Mucosa of rectum (tissue), 2 donors: Measurements from ENCODE around the gene MCUR1.

Experiments
- H3K27ac ChIP-seq, 2 donors: one replicate each; pipeline ENCODE4 v1.7.0; 2013; ENCODE audit warnings: inconsistent platforms in 2 of 2, low read depth in 2 of 2, low read length in 2 of 2
- H3K27me3 ChIP-seq, 2 donors: one replicate each; pipeline ENCODE4 v1.7.0; 2013; ENCODE audit warnings: low read length in 2 of 2; ENCODE audit not compliant: control insufficient read depth in 2 of 2, insufficient read depth in 2 of 2
- H3K36me3 ChIP-seq, 2 donors: one replicate each; pipeline ENCODE4 v1.7.0; 2013; ENCODE audit warnings: low read length in 2 of 2; ENCODE audit not compliant: control insufficient read depth in 2 of 2, insufficient read depth in 2 of 2
- H3K4me1 ChIP-seq, 2 donors: one replicate each; pipeline ENCODE4 v1.7.0; 2013; ENCODE audit warnings: low read length in 2 of 2, mild to moderate bottlenecking in 1 of 2; ENCODE audit not compliant: control insufficient read depth in 2 of 2, insufficient read depth in 2 of 2
- H3K4me3 ChIP-seq, 2 donors: one replicate each; pipeline ENCODE4 v1.7.0; 2013; ENCODE audit warnings: low read length in 2 of 2
- H3K9ac ChIP-seq, 2 donors: one replicate each; pipeline ENCODE4 v1.7.0; 2013; ENCODE audit warnings: low read length in 2 of 2, low read depth in 1 of 2, mild to moderate bottlenecking in 1 of 2
- H3K9me3 ChIP-seq, 2 donors: one replicate each; pipeline ENCODE4 v1.7.0; 2013; ENCODE audit warnings: low read length in 2 of 2; ENCODE audit not compliant: control insufficient read depth in 2 of 2
- donor health status: healthy.
- donor health status: Normal muscosa, but diverticular disease.

The MCUR1 gene

GRCh38 chr6:13766201-13766634, 48.1 kb downstream of the MCUR1 start:
- Histone ChIP-seq H3K4me1 (peaks cover 0 to 3% of the 10 kb centered on the region in 2 donors), H3K27me3 (no peaks in the 10 kb centered on the region), H3K9me3 (no peaks in the 10 kb centered on the region), H3K4me3 (no peak overlapping the region), H3K36me3 (no peaks in the 10 kb centered on the region), H3K27ac (no peak overlapping the region), H3K9ac (no peak overlapping the region)

GRCh38 chr6:13765570-13765969, 48.8 kb downstream of the MCUR1 start:
- no peak overlapping the region for H3K4me3 ChIP-seq
- H3K36me3 ChIP-seq = no peaks in the 10 kb centered on the region
- no peak overlapping the region for H3K9ac ChIP-seq
- no peak overlapping the region for H3K27ac ChIP-seq
- H3K27me3 ChIP-seq = no peaks in the 10 kb centered on the region
- H3K9me3 ChIP-seq = no peaks in the 10 kb centered on the region
- peaks cover 0 to 3% of the 10 kb centered on the region in 2 donors for H3K4me1 ChIP-seq

- Histone ChIP-seq H3K9ac (no peak overlapping the region), H3K36me3 (no peaks in the 10 kb centered on the region), H3K27ac (no peak overlapping the region), H3K27me3 (no peaks in the 10 kb centered on the region), H3K4me3 (no peak overlapping the region), H3K4me1 (peaks cover 0 to 3% of the 10 kb centered on the region in 2 donors), H3K9me3 (no peaks in the 10 kb centered on the region)
Observed at GRCh38 chr6:13764996-13765395, 49.4 kb downstream of the MCUR1 start.

GRCh38 chr6:13763740-13764381, 50.5 kb downstream of the MCUR1 start:
- Histone ChIP-seq H3K27me3 (no peaks in the 10 kb centered on the region), H3K27ac (no peak overlapping the region), H3K4me3 (no peak overlapping the region), H3K9ac (no peak overlapping the region), H3K36me3 (no peaks in the 10 kb centered on the region), H3K4me1 (peaks cover 0 to 3% of the 10 kb centered on the region in 2 donors), H3K9me3 (no peaks in the 10 kb centered on the region)

GRCh38 chr6:13762611-13763441, 51.5 kb downstream of the MCUR1 start:
- Histone ChIP-seq H3K9ac (no peak overlapping the region), H3K27me3 (no peaks in the 10 kb centered on the region), H3K9me3 (no peaks in the 10 kb centered on the region), H3K4me3 (no peak overlapping the region), H3K36me3 (no peaks in the 10 kb centered on the region), H3K4me1 (peaks cover 0 to 3% of the 10 kb centered on the region in 2 donors), H3K27ac (peak overlapping the region in 1 of 2 donors; percentile 23)

GRCh38 chr6:13761361-13762036, 52.9 kb downstream of the MCUR1 start:
- Histone ChIP-seq H3K27ac (no peak overlapping the region), H3K9me3 (no peaks in the 10 kb centered on the region), H3K27me3 (no peaks in the 10 kb centered on the region), H3K36me3 (no peaks in the 10 kb centered on the region), H3K4me3 (no peak overlapping the region), H3K4me1 (peaks cover 0 to 3% of the 10 kb centered on the region in 2 donors), H3K9ac (no peak overlapping the region)

GRCh38 chr6:13760307-13761304, 53.8 kb downstream of the MCUR1 start:
- Histone ChIP-seq H3K4me1 (peaks cover 0 to 3% of the 10 kb centered on the region in 2 donors), H3K27ac (no peak overlapping the region)

GRCh38 chr6:13759025-13759424, 55.3 kb downstream of the MCUR1 start:
- no peak overlapping the region for H3K4me3 ChIP-seq
- H3K4me1 ChIP-seq = peaks cover 0 to 3% of the 10 kb centered on the region in 2 donors
- H3K27ac ChIP-seq = no peak overlapping the region
- no peak overlapping the region for H3K9ac ChIP-seq
- no peaks in the 10 kb centered on the region for H3K9me3 ChIP-seq
- no peaks in the 10 kb centered on the region for H3K36me3 ChIP-seq
- H3K27me3 ChIP-seq = no peaks in the 10 kb centered on the region

More at GRCh38 chr6:13760307-13761304, 53.8 kb downstream of the MCUR1 start:
- no peaks in the 10 kb centered on the region for H3K27me3 ChIP-seq
- no peak overlapping the region for H3K9ac ChIP-seq
- H3K4me3 ChIP-seq = no peak overlapping the region
- no peaks in the 10 kb centered on the region for H3K9me3 ChIP-seq
- H3K36me3 ChIP-seq = no peaks in the 10 kb centered on the region

- Histone ChIP-seq H3K9ac (no peak overlapping the region), H3K4me3 (no peak overlapping the region), H3K36me3 (no peaks in the 10 kb centered on the region), H3K4me1 (no peaks in the 10 kb centered on the region), H3K27me3 (no peaks in the 10 kb centered on the region), H3K27ac (no peak overlapping the region), H3K9me3 (no peaks in the 10 kb centered on the region)
Observed at GRCh38 chr6:13754644-13755043, 59.7 kb downstream of the MCUR1 start.
